CD8-positive, alpha-beta memory T cell (primary cell): ENCODE measurements around the gene TRIM34. TPM values are rescaled to one million over a fixed set of nuclear protein-coding genes. Genes with fewer than 3 reads are reported as not detected.
A peak's percentile ranks its signal among the peaks of the same experiment; 100 is the strongest.

Experiments used
- CTCF ChIA-PET: fragments of 350-600 bp; sonication (Branson Sonifier 250); formaldehyde crosslinking; loops from one replicate; lab custom pipeline; 2021; ENCODE audit warnings: antibody characterized with exemption; lab: Charles Lee
- POLR2A ChIA-PET: fragments of 350-600 bp; sonication (Branson Sonifier 250); formaldehyde crosslinking; loops from one replicate; lab custom pipeline; 2021; ENCODE audit warnings: antibody characterized with exemption; lab: Charles Lee
- DNase-seq, 5 donors: peaks; one replicate each; pipeline versions ENCODE4 v3.0.0 to v3.0.0-alpha.2; 2020 to 2022; ENCODE audit warnings: mixed read lengths in 1 of 5
- H3K27ac ChIP-seq: one replicate; pipeline ENCODE4 v1.7.0; 2013; ENCODE audit warnings: low read depth, mild to moderate bottlenecking, low read length, moderate library complexity
- H3K27me3 ChIP-seq: 2 replicates; pipeline ENCODE4 v1.7.0; 2013; ENCODE audit warnings: low read length, mild to moderate bottlenecking; ENCODE audit not compliant: insufficient read depth, poor library complexity, severe bottlenecking
- H3K36me3 ChIP-seq: 2 replicates; pipeline ENCODE4 v1.7.0; 2013; ENCODE audit warnings: mild to moderate bottlenecking, low read length, moderate library complexity; ENCODE audit not compliant: insufficient read depth
- H3K4me1 ChIP-seq: 2 replicates; pipeline ENCODE4 v1.7.0; 2013; ENCODE audit warnings: mild to moderate bottlenecking, low read length, moderate library complexity; ENCODE audit not compliant: insufficient read depth
- H3K4me3 ChIP-seq: 2 replicates; pipeline ENCODE4 v1.7.0; 2013; ENCODE audit warnings: mild to moderate bottlenecking, low read length
- H3K9me3 ChIP-seq: 2 replicates; pipeline ENCODE4 v1.7.0; 2013; ENCODE audit warnings: mild to moderate bottlenecking, low read length
- H3K27ac Mint-ChIP-seq, 8 donors: one replicate each; pipeline ENCODE4 v1.8.0; 2020 to 2021; ENCODE audit warnings: mixed read lengths in 8 of 8, mild to moderate bottlenecking in 6 of 8, inconsistent platforms in 3 of 8, moderate library complexity in 3 of 8
- H3K27me3 Mint-ChIP-seq, 2 donors: one replicate each; pipeline ENCODE4 v1.8.0; 2020 to 2021; ENCODE audit warnings: mixed read lengths in 2 of 2, mild to moderate bottlenecking in 1 of 2, moderate library complexity in 1 of 2
- H3K36me3 Mint-ChIP-seq, 3 donors: one replicate each; pipeline ENCODE4 v1.8.0; 2020 to 2021; ENCODE audit warnings: mixed read lengths in 3 of 3, inconsistent platforms in 1 of 3, mild to moderate bottlenecking in 1 of 3
- H3K4me1 Mint-ChIP-seq, 3 donors: one replicate each; pipeline ENCODE4 v1.8.0; 2020 to 2021; ENCODE audit warnings: mixed read lengths in 3 of 3, inconsistent platforms in 1 of 3, mild to moderate bottlenecking in 1 of 3
- H3K4me3 Mint-ChIP-seq, 7 donors: one replicate each; pipeline ENCODE4 v1.8.0; 2020 to 2021; ENCODE audit warnings: mixed read lengths in 7 of 7, mild to moderate bottlenecking in 6 of 7, moderate library complexity in 4 of 7, inconsistent platforms in 2 of 7
- H3K9me3 Mint-ChIP-seq, 5 donors: one replicate each; pipeline ENCODE4 v1.8.0; 2020 to 2022; ENCODE audit warnings: mixed read lengths in 5 of 5, mild to moderate bottlenecking in 3 of 5, moderate library complexity in 2 of 5, inconsistent platforms in 1 of 5
- polyA plus RNA-seq: library from polyadenylated mRNA; unstranded; fragments of 300-500 nt; fragmentation: Illumina TruSeq; gene quantifications from one replicate; pipeline ENCODE4 v1.2.3, GENCODE V29; 2021
- total RNA-seq, 2 experiments: library from RNA; stranded (reverse); gene quantifications; one replicate each; pipeline ENCODE4 v1.2.3, GENCODE V29; 2021

TRIM34 gene
- total and polyA plus RNA-seq, 3 experiments from 2014 or later: 3.1 to 13.5 (median 4.1) TPM

GRCh38 chr11:5625281-5625680 lies 480 bp downstream of the TRIM34 start:
- H3K4me3 ChIP-seq: peak overlapping the region; percentile 87
- ChIA-PET POLR2A (no interaction called here), CTCF (interaction anchor here (1.0 to 1.3 kb wide), 2 partner anchors 58 to 88 kb away, joined by 3 read pairs; no protein-coding TSS in a partner anchor)
- H3K4me1 Mint-ChIP-seq: peaks cover 38 to 53% (median 43%) of the 10 kb centered on the region in 3 donors
- no peak for DNase-seq
- peaks cover 0 to 11% (median 11%) of the 10 kb centered on the region in 3 donors for H3K36me3 Mint-ChIP-seq
- peaks cover 23% of the 10 kb centered on the region for H3K4me1 ChIP-seq
- H3K27me3 Mint-ChIP-seq: no peaks in the 10 kb centered on the region
- no peaks in the 10 kb centered on the region for H3K36me3 ChIP-seq
- no peaks in the 10 kb centered on the region for H3K9me3 Mint-ChIP-seq
- no peaks in the 10 kb centered on the region for H3K9me3 ChIP-seq
- H3K27ac Mint-ChIP-seq: peak overlapping the region; percentile 77 to 97 (median 94)
- peak overlapping the region; percentile 65 for H3K27ac ChIP-seq
- no peaks in the 10 kb centered on the region for H3K27me3 ChIP-seq
- peak overlapping the region; percentile 89 to 94 (median 91) for H3K4me3 Mint-ChIP-seq

- POLR2A ChIA-PET: no interaction called here
- no peaks in the 10 kb centered on the region for H3K9me3 Mint-ChIP-seq
- H3K4me3 ChIP-seq: no peak overlapping the region
Observed at GRCh38 chr11:5626196-5626595, 1.4 kb downstream of the TRIM34 start.

GRCh38 chr11:5631417-5631816 lies 6.6 kb downstream of the TRIM34 start:
- Mint-ChIP-seq H3K4me1 (peaks cover 22 to 46% (median 39%) of the 10 kb centered on the region in 3 donors), H3K27me3 (no peaks in the 10 kb centered on the region), H3K27ac (no peak overlapping the region), H3K4me3 (no peak overlapping the region), H3K36me3 (peaks cover 28 to 43% (median 29%) of the 10 kb centered on the region in 3 donors), H3K9me3 (no peaks in the 10 kb centered on the region)
- Histone ChIP-seq H3K27ac (no peak overlapping the region), H3K27me3 (no peaks in the 10 kb centered on the region), H3K4me1 (peaks cover 5% of the 10 kb centered on the region), H3K9me3 (no peaks in the 10 kb centered on the region), H3K4me3 (no peak overlapping the region), H3K36me3 (peaks cover 15% of the 10 kb centered on the region)
- DNase-seq: no peak
- ChIA-PET POLR2A (no interaction called here), CTCF (no interaction called here)

More at GRCh38 chr11:5626196-5626595, 1.4 kb downstream of the TRIM34 start:
- Histone ChIP-seq H3K9me3 (no peaks in the 10 kb centered on the region), H3K27ac (no peak overlapping the region), H3K27me3 (no peaks in the 10 kb centered on the region), H3K4me1 (peaks cover 23% of the 10 kb centered on the region), H3K36me3 (no peaks in the 10 kb centered on the region)
- DNase-seq: no peak
- H3K27me3 Mint-ChIP-seq: no peaks in the 10 kb centered on the region
- peaks cover 4 to 11% (median 8%) of the 10 kb centered on the region in 3 donors for H3K36me3 Mint-ChIP-seq
- CTCF ChIA-PET: no interaction called here
- H3K4me3 Mint-ChIP-seq: peak overlapping the region; percentile 89 to 94 (median 91)
- H3K4me1 Mint-ChIP-seq: peaks cover 38 to 57% (median 49%) of the 10 kb centered on the region in 3 donors
- peak overlapping the region; percentile 19 to 97 (median 91) for H3K27ac Mint-ChIP-seq

- no peak for DNase-seq
- Histone ChIP-seq H3K4me1 (peaks cover 2% of the 10 kb centered on the region), H3K4me3 (no peak overlapping the region), H3K27me3 (no peaks in the 10 kb centered on the region), H3K36me3 (peaks cover 15% of the 10 kb centered on the region), H3K9me3 (no peaks in the 10 kb centered on the region), H3K27ac (no peak overlapping the region)
- H3K4me3 Mint-ChIP-seq: no peak overlapping the region
- peaks cover 18 to 40% (median 32%) of the 10 kb centered on the region in 3 donors for H3K4me1 Mint-ChIP-seq
- H3K27ac Mint-ChIP-seq: no peak overlapping the region
- POLR2A ChIA-PET: interaction anchor here (0.7 kb wide), 1 partner anchor 20 kb away, joined by 6 read pairs; no protein-coding TSS in a partner anchor
- CTCF ChIA-PET: no interaction called here
- H3K9me3 Mint-ChIP-seq: no peaks in the 10 kb centered on the region
- H3K27me3 Mint-ChIP-seq: no peaks in the 10 kb centered on the region
- H3K36me3 Mint-ChIP-seq: peaks cover 29 to 50% (median 34%) of the 10 kb centered on the region in 3 donors
Observed at GRCh38 chr11:5631969-5632635, 7.3 kb downstream of the TRIM34 start.

- H3K36me3 ChIP-seq: peaks cover 24% of the 10 kb centered on the region
Observed at GRCh38 chr11:5639953-5640352, 15.2 kb downstream of the TRIM34 start.

DNA sequence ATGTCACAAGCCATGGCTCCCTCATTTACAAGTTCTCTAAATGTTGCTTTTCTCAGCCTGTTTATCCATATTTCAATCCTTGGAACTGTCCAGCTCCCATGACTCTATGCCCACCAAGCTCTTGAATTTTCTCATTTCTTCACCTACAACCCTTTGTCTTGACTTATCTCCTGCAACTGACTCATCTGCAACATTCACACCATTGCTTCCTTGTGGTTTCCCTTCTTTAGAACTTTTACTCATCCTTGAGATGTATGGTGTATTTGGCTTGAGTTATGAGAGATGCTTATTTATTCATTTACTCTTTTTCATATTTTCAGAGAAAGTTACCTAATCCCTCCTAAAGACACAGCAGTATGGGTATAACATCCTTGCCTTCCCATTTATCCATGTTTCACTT lies 18.8 kb downstream of the TRIM34 start:
- Mint-ChIP-seq H3K36me3 (peaks cover 23 to 53% (median 44%) of the 10 kb centered on the region in 3 donors), H3K27ac (peak overlapping the region in 1 of 8 donors; percentile 54), H3K4me3 (no peak overlapping the region), H3K27me3 (no peaks in the 10 kb centered on the region), H3K9me3 (no peaks in the 10 kb centered on the region), H3K4me1 (peaks cover 0 to 9% (median 0%) of the 10 kb centered on the region in 3 donors)
- no peaks in the 10 kb centered on the region for H3K4me1 ChIP-seq
- CTCF ChIA-PET: no interaction called here
- peaks cover 16% of the 10 kb centered on the region for H3K36me3 ChIP-seq
- H3K9me3 ChIP-seq: no peaks in the 10 kb centered on the region
- POLR2A ChIA-PET: no interaction called here
- DNase-seq: no peak
- H3K27me3 ChIP-seq: no peaks in the 10 kb centered on the region
- H3K4me3 ChIP-seq: no peak overlapping the region
- no peak overlapping the region for H3K27ac ChIP-seq

More at GRCh38 chr11:5639953-5640352, 15.2 kb downstream of the TRIM34 start:
- Mint-ChIP-seq H3K4me1 (peaks cover 0 to 9% (median 0%) of the 10 kb centered on the region in 3 donors), H3K4me3 (no peak overlapping the region), H3K27me3 (no peaks in the 10 kb centered on the region), H3K9me3 (no peaks in the 10 kb centered on the region), H3K36me3 (peaks cover 42 to 86% (median 54%) of the 10 kb centered on the region in 3 donors), H3K27ac (peak overlapping the region in 1 of 8 donors; percentile 35)
- no peak overlapping the region for H3K4me3 ChIP-seq
- no peak overlapping the region for H3K27ac ChIP-seq
- ChIA-PET CTCF (no interaction called here), POLR2A (no interaction called here)
- no peaks in the 10 kb centered on the region for H3K9me3 ChIP-seq
- no peak for DNase-seq
- H3K4me1 ChIP-seq: no peaks in the 10 kb centered on the region
- H3K27me3 ChIP-seq: no peaks in the 10 kb centered on the region

DNA sequence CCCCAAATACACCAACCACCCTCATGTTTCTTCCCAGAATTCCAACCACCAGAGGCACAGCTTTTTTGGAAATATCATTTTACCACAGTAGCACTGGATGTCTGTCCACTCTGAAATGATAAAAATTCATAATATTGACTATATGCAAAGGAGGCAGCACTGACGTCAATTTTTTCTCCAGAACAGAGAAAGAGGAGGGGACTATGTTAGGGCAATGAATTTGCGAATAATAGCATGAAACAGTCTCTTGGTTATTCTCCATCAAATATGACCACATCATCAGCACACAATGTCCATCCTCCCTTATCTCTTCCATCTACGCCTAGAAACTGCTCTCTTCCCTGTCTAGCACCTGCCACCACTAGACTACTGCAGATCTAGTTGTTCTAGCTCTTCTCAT lies 21.3 kb downstream of the TRIM34 start:
- DNase-seq: no peak
- H3K9me3 Mint-ChIP-seq: no peaks in the 10 kb centered on the region
- H3K27me3 ChIP-seq: no peaks in the 10 kb centered on the region
- CTCF ChIA-PET: no interaction called here
- POLR2A ChIA-PET: no interaction called here
- no peaks in the 10 kb centered on the region for H3K9me3 ChIP-seq
- no peak overlapping the region for H3K4me3 ChIP-seq
- H3K27me3 Mint-ChIP-seq: no peaks in the 10 kb centered on the region
- peak overlapping the region in 1 of 8 donors; percentile 25 for H3K27ac Mint-ChIP-seq
- peaks cover 13% of the 10 kb centered on the region for H3K36me3 ChIP-seq
- H3K4me1 Mint-ChIP-seq: peaks cover 0 to 9% (median 0%) of the 10 kb centered on the region in 3 donors
- H3K27ac ChIP-seq: no peak overlapping the region
- peaks cover 12 to 36% (median 33%) of the 10 kb centered on the region in 3 donors for H3K36me3 Mint-ChIP-seq
- H3K4me1 ChIP-seq: no peaks in the 10 kb centered on the region
- no peak overlapping the region for H3K4me3 Mint-ChIP-seq

GRCh38 chr11:5655474-5655873 lies 30.7 kb downstream of the TRIM34 start:
- POLR2A ChIA-PET: no interaction called here
- Mint-ChIP-seq H3K36me3 (peaks cover 0 to 13% (median 8%) of the 10 kb centered on the region in 3 donors), H3K4me3 (no peak overlapping the region), H3K4me1 (no peaks in the 10 kb centered on the region), H3K27ac (no peak overlapping the region), H3K27me3 (no peaks in the 10 kb centered on the region), H3K9me3 (peaks cover 0 to 10% (median 8%) of the 10 kb centered on the region in 5 donors)
- Histone ChIP-seq H3K9me3 (no peaks in the 10 kb centered on the region), H3K36me3 (no peaks in the 10 kb centered on the region), H3K27ac (no peak overlapping the region), H3K4me1 (no peaks in the 10 kb centered on the region), H3K4me3 (no peak overlapping the region), H3K27me3 (no peaks in the 10 kb centered on the region)
- no peak for DNase-seq
- CTCF ChIA-PET: no interaction called here
